ENCODE data around the gene GLCE.

GLCE gene

GRCh38 chr15:69236505-69236904 is 76.1 kb downstream of the GLCE start:
- Histone ChIP-seq H3K9ac (ENCODE audit: low read length) (no peak overlapping the region), H2BK12ac (ENCODE audit: low read length) (no peak overlapping the region), H2AK5ac (ENCODE audit: low read length) (no peak overlapping the region), H3K27ac (ENCODE audit: low read depth, low read length) (no peak overlapping the region), H2BK120ac (ENCODE audit: insufficient read depth, low read length, poor library complexity) (no peak overlapping the region), H3K79me1 (ENCODE audit: low read length) (no peaks in the 10 kb centered on the region), H3K27me3 (ENCODE audit: insufficient read depth, low read length) (no peaks in the 10 kb centered on the region), H2BK5ac (ENCODE audit: low read depth, low read length, poor library complexity) (no peak overlapping the region), H3K4me2 (ENCODE audit: low read length) (no peak overlapping the region), H3K79me2 (ENCODE audit: control insufficient read depth, insufficient read depth, low read length, poor library complexity) (no peaks in the 10 kb centered on the region), H3K9me3 (ENCODE audit: insufficient read depth, low read depth, low read length) (no peaks in the 10 kb centered on the region), H3K18ac (ENCODE audit: low read length) (no peak overlapping the region), H3K4me3 (ENCODE audit: low read depth, low read length) (no peak overlapping the region), H3K23ac (ENCODE audit: low read length) (no peak overlapping the region), H4K8ac (ENCODE audit: low read depth, low read length) (no peak overlapping the region), H3K4me1 (ENCODE audit: control insufficient read depth in 1 of 2, insufficient read depth in 2 of 2, low read length in 2 of 2) (no peaks in the 10 kb centered on the region), H3K4ac (ENCODE audit: low read depth, low read length) (no peak overlapping the region), H3K14ac (ENCODE audit: low read length) (no peak overlapping the region), H3K36me3 (ENCODE audit: control insufficient read depth in 1 of 2, insufficient read depth in 2 of 2, low read length in 2 of 2) (no peaks in the 10 kb centered on the region), H4K12ac (ENCODE audit: low read depth, low read length) (no peak overlapping the region), H2AFZ (ENCODE audit: insufficient read depth, low read length, poor library complexity) (no peak overlapping the region), H4K91ac (ENCODE audit: low read depth, low read length) (no peak overlapping the region)
- no CpG with 5 or more reads among the region's 4 CpGs for WGBS (ENCODE audit: extremely low coverage, insufficient coverage, insufficient read length)
- DNase-seq: peak in 1 of 2 donors; percentile 41

DNA sequence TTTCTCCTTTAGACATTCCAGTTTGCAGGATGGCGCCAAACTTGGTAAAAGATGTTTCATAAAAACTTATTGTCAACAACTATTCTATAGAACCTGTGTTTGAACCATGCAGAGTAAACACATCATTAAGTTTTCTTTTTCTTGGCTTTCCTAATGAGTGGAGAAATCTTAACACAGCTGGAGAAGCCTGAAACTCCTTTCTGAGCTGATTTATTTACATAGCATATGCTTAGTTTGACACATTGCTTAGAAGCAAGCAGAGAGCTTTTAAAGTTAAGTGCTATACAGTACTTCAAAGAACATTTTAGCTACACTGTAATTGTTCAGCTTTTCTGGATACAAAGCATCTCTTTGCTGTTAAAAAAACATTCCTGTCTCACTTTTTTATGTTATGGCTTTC is 77.3 kb downstream of the GLCE start:
- Histone ChIP-seq H3K4me3 (ENCODE audit: low read depth, low read length) (no peak overlapping the region), H3K4me1 (ENCODE audit: control insufficient read depth in 1 of 2, insufficient read depth in 2 of 2, low read length in 2 of 2) (no peaks in the 10 kb centered on the region), H3K9ac (ENCODE audit: low read length) (no peak overlapping the region), H2BK120ac (ENCODE audit: insufficient read depth, low read length, poor library complexity) (no peak overlapping the region), H3K18ac (ENCODE audit: low read length) (no peak overlapping the region), H2AK5ac (ENCODE audit: low read length) (no peak overlapping the region), H2AFZ (ENCODE audit: insufficient read depth, low read length, poor library complexity) (no peak overlapping the region), H3K36me3 (ENCODE audit: control insufficient read depth in 1 of 2, insufficient read depth in 2 of 2, low read length in 2 of 2) (no peaks in the 10 kb centered on the region), H3K9me3 (ENCODE audit: insufficient read depth, low read depth, low read length) (no peaks in the 10 kb centered on the region), H3K4ac (ENCODE audit: low read depth, low read length) (no peak overlapping the region), H3K27me3 (ENCODE audit: insufficient read depth, low read length) (no peaks in the 10 kb centered on the region), H3K14ac (ENCODE audit: low read length) (no peak overlapping the region), H4K12ac (ENCODE audit: low read depth, low read length) (no peak overlapping the region), H4K8ac (ENCODE audit: low read depth, low read length) (no peak overlapping the region), H2BK5ac (ENCODE audit: low read depth, low read length, poor library complexity) (no peak overlapping the region), H2BK12ac (ENCODE audit: low read length) (no peak overlapping the region), H3K23ac (ENCODE audit: low read length) (no peak overlapping the region), H3K79me2 (ENCODE audit: control insufficient read depth, insufficient read depth, low read length, poor library complexity) (no peaks in the 10 kb centered on the region), H3K27ac (ENCODE audit: low read depth, low read length) (no peak overlapping the region), H3K4me2 (ENCODE audit: low read length) (no peak overlapping the region), H3K79me1 (ENCODE audit: low read length) (no peaks in the 10 kb centered on the region), H4K91ac (ENCODE audit: low read depth, low read length) (no peak overlapping the region)
- WGBS (ENCODE audit: extremely low coverage, insufficient coverage, insufficient read length): no CpG with 5 or more reads among the region's 1 CpG
- no peak for DNase-seq

- DNase-seq: no peak
- Histone ChIP-seq H3K9me3 (ENCODE audit: insufficient read depth, low read depth, low read length) (no peaks in the 10 kb centered on the region), H4K91ac (ENCODE audit: low read depth, low read length) (no peak overlapping the region), H2BK5ac (ENCODE audit: low read depth, low read length, poor library complexity) (no peak overlapping the region), H3K4me2 (ENCODE audit: low read length) (no peak overlapping the region), H4K8ac (ENCODE audit: low read depth, low read length) (no peak overlapping the region), H3K14ac (ENCODE audit: low read length) (no peak overlapping the region), H3K36me3 (ENCODE audit: control insufficient read depth in 1 of 2, insufficient read depth in 2 of 2, low read length in 2 of 2) (no peaks in the 10 kb centered on the region), H2AK5ac (ENCODE audit: low read length) (no peak overlapping the region), H3K79me1 (ENCODE audit: low read length) (no peaks in the 10 kb centered on the region), H3K27me3 (ENCODE audit: insufficient read depth, low read length) (no peaks in the 10 kb centered on the region), H3K27ac (ENCODE audit: low read depth, low read length) (no peak overlapping the region), H4K12ac (ENCODE audit: low read depth, low read length) (no peak overlapping the region), H3K9ac (ENCODE audit: low read length) (no peak overlapping the region), H2BK120ac (ENCODE audit: insufficient read depth, low read length, poor library complexity) (no peak overlapping the region), H3K4ac (ENCODE audit: low read depth, low read length) (no peak overlapping the region), H3K79me2 (ENCODE audit: control insufficient read depth, insufficient read depth, low read length, poor library complexity) (no peaks in the 10 kb centered on the region), H3K18ac (ENCODE audit: low read length) (no peak overlapping the region), H2BK12ac (ENCODE audit: low read length) (no peak overlapping the region), H3K4me3 (ENCODE audit: low read depth, low read length) (no peak overlapping the region), H2AFZ (ENCODE audit: insufficient read depth, low read length, poor library complexity) (no peak overlapping the region), H3K23ac (ENCODE audit: low read length) (no peak overlapping the region), H3K4me1 (ENCODE audit: control insufficient read depth in 1 of 2, insufficient read depth in 2 of 2, low read length in 2 of 2) (no peaks in the 10 kb centered on the region)
- no CpG with 5 or more reads among the region's 2 CpGs for WGBS (ENCODE audit: extremely low coverage, insufficient coverage, insufficient read length)
These were observed 84.4 kb downstream of the GLCE start for GRCh38 chr15:69244798-69245197.

GRCh38 chr15:69253156-69253555 is 92.7 kb downstream of the GLCE start:
- no peaks in the 10 kb centered on the region for H3K79me1 ChIP-seq (ENCODE audit: low read length)
- no peak overlapping the region for H4K91ac ChIP-seq (ENCODE audit: low read depth, low read length)
- no peak overlapping the region for H2BK120ac ChIP-seq (ENCODE audit: insufficient read depth, low read length, poor library complexity)
- no peak overlapping the region for H3K4ac ChIP-seq (ENCODE audit: low read depth, low read length)
- no peaks in the 10 kb centered on the region for H3K79me2 ChIP-seq (ENCODE audit: control insufficient read depth, insufficient read depth, low read length, poor library complexity)
- no peak for DNase-seq
- H3K9me3 ChIP-seq (ENCODE audit: insufficient read depth, low read depth, low read length): no peaks in the 10 kb centered on the region
- H3K27ac ChIP-seq (ENCODE audit: low read depth, low read length): no peak overlapping the region
- no peak overlapping the region for H4K12ac ChIP-seq (ENCODE audit: low read depth, low read length)
- H3K18ac ChIP-seq (ENCODE audit: low read length): no peak overlapping the region
- H2BK5ac ChIP-seq (ENCODE audit: low read depth, low read length, poor library complexity): no peak overlapping the region
- no peak overlapping the region for H2AK5ac ChIP-seq (ENCODE audit: low read length)
- H3K14ac ChIP-seq (ENCODE audit: low read length): no peak overlapping the region
- no peaks in the 10 kb centered on the region for H3K4me1 ChIP-seq (ENCODE audit: control insufficient read depth in 1 of 2, insufficient read depth in 2 of 2, low read length in 2 of 2)
- H3K23ac ChIP-seq (ENCODE audit: low read length): no peak overlapping the region
- H3K9ac ChIP-seq (ENCODE audit: low read length): no peak overlapping the region
- H2BK12ac ChIP-seq (ENCODE audit: low read length): no peak overlapping the region
- no CpG with 5 or more reads among the region's 3 CpGs for WGBS (ENCODE audit: extremely low coverage, insufficient coverage, insufficient read length)
- no peak overlapping the region for H3K4me3 ChIP-seq (ENCODE audit: low read depth, low read length)
- H3K4me2 ChIP-seq (ENCODE audit: low read length): no peak overlapping the region
- no peaks in the 10 kb centered on the region for H3K27me3 ChIP-seq (ENCODE audit: insufficient read depth, low read length)
- H2AFZ ChIP-seq (ENCODE audit: insufficient read depth, low read length, poor library complexity): no peak overlapping the region
- H3K36me3 ChIP-seq (ENCODE audit: control insufficient read depth in 1 of 2, insufficient read depth in 2 of 2, low read length in 2 of 2): peaks cover 0 to 2% of the 10 kb centered on the region in 2 experiments
- H4K8ac ChIP-seq (ENCODE audit: low read depth, low read length): no peak overlapping the region
